GM18858 (cell line): ENCODE data around the gene NBAS.

ENCODE experiments used
- ATAC-seq: cut with Tn5 transposase; IDR thresholded peaks from one replicate; pipeline ENCODE4 v1.9.1; 2021; ENCODE audit not compliant: unreplicated experiment

Gene NBAS

DNA sequence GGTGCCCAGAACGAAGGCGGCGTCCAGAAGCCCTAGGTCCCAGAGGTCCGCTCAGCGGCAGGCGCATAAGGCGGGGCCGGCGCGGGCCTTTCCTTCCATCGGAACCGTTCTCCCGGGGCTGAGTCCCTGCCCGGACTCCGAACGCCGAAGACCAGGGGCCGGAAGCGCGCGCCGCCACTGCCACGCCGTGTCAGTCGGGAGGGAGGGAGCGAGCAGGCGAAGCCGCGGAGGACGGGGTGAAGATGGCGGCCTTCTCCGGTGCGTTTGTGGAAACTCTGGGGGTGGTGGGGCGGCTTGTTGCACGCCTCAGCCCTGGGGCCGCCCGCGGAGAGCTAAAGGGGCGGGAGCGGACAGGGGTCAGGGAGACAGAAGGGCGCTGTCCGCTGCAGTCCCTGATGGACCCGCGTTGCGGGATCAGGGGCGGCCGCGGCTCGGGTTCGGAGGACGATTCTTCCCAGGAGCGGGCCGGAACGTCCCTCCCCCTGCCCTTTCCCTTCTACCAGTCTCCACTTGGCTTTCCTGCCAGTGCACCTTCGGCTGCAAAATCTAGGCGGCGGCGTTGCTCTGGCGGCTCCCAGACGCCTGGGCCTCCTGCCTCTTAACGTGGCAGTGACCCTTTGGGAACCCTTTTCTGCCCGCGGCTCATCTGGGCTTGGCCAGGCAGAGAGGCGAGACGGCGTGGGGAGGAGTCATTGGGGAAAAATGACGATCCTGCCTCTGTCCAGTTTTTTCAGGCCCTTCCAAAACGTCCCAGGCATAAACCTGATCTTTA is 30.7 kb upstream of the NBAS start, which contains the start of gene DDX1:
Gene DDX1 (plus strand): TSS at position 177 of the 772 bp plus-strand sequence. CDS start 66 bp downstream, at position 243.
- ATAC-seq = peak; percentile 91

- ATAC-seq = no peak
These were observed 30.2 kb upstream of the NBAS start for GRCh38 chr2:15591373-15591691.

DNA sequence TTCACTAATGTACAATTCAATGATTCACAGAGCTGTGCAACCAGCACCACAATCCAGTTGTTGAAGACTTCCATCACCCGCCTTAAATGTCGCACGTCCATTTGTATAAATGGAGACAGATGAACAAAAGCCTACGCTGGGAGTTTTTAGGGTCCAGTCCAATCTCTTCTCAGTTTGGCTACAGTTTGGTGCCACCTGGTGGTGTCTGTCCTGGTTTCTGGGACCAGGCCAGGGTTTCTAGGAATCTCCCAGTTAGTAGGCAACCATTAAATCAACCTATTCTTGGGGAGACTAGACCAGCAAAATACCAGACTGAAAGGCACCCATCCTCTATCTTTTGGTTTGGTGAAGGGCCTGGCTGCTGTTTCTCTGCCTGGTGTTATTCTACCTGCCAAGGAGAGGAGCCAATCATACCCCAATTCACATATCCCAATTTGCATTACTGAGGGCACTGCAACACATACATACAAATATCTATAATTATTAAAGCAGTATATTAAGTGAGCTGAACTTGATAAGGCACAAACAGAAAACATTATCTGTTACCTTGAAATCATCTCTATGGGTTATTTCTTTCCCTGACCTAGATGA is 27.3 kb upstream of the NBAS start:
- ATAC-seq = no peak

DNA sequence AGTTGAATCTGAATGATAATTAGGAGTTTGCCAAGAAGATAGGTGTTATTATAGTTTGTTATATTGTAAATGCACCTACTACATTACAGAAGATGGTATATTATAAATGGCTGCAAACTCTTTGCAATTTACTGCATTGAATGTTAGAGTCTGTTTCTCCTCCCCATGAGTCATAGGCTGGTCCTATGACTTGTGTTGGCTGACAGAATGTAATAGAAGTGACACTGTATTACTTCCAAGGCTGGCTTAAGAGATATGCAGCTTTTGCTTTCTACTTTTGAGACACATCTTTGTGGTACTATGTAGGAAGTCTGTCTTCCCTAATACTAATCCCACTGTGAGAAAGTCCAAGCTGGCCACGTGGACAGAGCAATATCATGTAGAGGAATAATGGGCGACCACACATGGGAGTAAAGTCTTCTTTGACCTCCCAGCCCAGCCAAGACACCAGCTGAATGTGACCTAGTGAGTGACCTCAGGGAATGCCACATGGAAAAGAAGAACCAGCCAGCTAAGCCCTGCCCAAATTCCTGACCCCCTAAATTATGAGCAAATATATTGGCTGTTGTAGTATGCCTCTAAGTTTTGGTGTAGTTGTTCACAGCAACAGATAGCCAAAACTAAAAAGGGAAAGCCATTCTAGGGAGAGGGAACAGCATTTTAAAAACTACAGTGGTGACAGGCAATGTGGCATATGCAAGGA is 23.8 kb upstream of the NBAS start:
- ATAC-seq = no peak

DNA sequence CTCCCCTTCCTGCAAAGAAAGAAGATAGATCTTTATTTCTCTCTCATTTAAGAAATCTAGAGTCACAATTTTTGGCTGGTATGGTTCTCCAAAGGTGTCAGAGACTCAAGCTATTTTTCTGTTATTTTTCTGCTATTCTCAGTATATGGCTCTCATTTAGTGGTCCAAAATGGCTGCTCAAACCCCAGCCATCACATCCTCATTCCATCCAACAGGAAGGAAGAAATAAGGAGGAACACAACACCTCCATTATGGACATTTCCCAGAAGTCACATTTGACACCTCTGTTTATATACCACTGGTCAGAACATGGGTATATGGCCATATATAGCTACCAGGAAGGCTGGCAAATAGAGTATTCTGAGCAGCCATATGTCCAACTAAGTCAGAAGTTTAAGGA is 23.2 kb upstream of the NBAS start:
- ATAC-seq = no peak

DNA sequence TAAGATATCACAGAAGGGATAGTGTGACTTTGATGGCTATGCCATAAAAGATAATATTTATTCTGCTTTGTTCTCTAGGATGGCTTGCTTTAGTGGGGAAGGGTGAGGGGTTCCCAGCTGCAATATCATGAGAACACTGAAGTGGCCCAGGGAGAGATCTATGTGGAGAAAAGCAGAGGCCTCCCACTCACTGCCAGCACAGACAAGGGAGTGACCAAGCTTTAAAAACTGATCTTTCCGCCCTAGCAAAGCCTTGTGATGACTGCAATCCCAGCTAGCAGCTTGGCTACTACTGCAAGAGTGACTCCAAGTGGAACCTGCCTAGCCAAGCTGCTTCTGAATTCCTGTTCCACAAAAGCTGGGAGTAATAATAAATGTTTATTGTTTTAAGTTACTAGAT is 22.7 kb upstream of the NBAS start:
- no peak for ATAC-seq

DNA sequence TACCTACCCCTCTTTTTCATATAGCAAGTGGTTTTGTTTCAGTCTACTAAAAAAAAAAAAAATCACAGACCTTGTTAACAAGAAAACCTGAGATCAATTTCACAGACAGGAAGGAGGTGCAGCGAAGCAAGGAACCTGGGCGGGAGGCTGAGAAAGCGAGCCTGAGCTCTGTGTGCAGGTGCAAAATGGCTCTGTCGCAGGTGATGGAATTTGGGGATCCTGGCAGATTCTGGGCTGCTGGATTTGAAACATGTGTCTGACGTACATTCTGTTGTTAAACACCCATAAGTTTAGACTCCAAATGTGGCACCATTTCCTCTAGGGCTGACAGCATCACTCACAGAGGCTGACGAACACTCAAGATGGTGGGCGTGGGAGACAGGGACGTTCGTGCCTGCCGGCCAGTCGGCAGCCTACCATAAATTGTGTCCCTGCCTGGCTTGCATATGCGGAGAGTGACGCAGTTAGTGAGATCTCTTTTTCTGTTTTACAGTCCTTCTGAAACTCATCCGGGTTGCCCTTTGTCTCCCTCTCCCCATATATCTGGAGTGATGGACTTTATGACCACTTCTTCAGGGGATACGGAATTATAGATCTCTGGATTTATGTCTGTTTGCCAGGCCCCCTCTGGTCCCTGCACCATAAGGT is 21.7 kb upstream of the NBAS start:
- ATAC-seq = peak; percentile 44

DNA sequence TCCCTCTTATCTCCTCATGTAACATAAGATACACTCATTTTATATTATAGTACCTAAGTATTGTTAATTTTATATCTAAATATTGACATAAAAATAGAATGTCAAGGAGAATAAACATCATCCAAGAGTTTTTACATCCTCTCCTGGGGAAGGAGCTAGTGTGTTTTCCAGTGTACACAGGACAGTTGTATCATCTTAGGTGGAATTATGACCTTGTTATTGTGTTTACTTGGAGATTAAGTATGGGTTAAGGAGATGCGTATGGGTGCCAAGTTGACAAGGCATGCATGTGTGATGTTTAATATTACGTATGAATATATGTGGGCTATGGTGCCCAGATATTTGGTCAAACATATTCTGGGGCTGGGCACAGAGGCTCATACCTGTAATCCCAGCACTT is 19.3 kb upstream of the NBAS start:
- no peak for ATAC-seq

- no peak for ATAC-seq
These were observed 18.5 kb upstream of the NBAS start for GRCh38 chr2:15579641-15580040.

DNA sequence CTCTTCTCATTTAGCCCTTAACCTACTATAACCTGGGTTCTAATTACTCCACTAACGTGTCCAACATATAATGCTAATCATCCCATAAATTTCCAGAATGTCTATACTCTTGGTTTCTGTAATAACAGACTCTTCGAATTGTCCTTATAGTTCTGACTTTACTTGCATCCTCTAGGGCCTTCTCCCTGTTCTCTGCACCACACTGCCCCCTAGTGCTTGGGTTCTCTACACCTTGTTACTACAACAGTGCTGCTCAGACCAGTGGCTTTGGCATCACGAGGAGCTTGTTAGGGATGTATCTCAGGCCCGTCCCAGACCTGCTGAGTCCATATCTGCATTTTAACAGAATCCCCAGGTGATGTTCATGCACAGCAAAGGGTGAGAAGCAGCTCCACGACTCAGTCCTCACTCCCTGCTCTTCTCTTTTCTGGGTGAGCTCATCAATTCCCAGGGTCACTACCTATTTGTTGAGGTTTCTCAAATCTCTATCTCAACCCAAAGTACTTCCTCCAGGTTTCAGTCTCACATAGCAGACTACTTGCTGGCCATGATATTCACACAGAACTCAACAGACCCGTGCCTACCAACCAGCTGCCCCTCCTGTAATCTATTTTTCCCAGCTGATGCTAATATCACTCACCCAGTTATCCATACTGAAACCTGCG is 16.1 kb upstream of the NBAS start:
- ATAC-seq = peak; percentile 98

DNA sequence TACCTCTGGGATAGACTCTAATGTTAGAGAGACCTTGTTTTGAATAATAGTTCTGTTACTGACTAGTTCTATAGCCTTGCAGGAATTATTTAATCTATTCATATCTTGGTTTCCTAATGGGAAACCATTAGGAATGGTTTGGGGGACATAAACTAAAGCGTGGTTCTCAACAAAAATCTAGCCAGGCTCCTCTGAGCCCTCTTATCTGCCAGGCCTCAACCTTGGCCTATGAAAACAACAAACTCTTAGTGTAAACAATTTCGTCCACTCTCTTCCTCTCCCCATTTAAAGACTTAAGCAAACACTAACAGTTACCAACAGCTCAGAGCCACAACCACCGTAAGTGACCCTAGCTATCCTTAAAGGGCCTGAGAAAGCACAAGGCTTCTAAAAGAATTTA is 10.6 kb upstream of the NBAS start:
- ATAC-seq = no peak

GRCh38 chr2:15570104-15570503 is 9.0 kb upstream of the NBAS start:
- no peak for ATAC-seq

GRCh38 chr2:15568874-15569273 is 7.7 kb upstream of the NBAS start:
- ATAC-seq = no peak

DNA sequence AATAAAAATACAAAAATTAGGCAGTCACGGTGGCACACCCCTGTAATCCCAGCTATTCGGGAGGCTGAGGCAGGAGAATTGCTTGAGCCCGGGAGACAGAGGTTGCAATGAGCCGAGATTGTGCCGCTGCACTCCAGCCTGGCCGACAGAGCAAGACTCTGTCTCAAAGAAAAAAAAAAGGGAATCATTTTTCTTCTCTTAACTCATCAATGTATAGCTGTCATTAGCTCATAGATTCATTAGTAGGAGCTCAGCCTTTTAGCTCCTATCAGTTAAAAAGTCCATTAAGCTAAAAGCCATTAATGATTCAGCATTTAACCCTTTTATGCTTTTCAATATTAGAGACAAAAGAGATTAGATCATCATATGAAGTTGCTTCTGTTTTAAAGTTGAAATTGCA is 5.8 kb upstream of the NBAS start:
- no peak for ATAC-seq

DNA sequence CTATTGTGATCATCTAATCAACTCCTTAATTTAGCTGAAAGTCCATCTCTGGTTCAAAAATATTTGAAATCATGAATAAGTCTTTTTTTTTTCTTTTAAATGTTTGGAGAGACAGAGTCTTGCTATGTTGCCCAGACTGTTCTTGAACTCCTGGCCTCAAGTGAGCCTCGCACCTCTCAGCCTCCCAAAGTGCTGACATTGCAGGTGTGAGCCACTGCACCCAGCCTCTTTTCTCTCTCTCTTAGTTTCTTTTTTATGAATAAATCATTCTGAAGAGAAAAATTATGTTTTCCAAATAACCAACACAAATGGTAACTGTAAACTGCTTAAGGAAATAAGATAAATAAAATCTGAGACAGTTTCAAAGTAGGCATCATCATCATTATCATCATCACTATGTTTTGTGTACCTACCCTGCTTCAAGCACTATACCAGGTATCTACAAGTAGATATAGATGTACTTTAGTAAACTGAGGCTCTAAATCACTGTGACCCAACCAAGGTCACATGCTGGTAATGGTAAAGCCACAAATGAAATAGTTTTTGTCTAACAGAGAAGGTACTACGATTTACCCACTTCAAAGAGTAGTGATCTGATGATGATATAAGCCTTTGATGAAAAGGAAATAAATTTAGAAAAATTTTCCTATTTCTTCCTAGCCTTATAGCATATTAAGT is 5.0 kb upstream of the NBAS start:
- no peak for ATAC-seq

GRCh38 chr2:15565392-15565791 is 4.3 kb upstream of the NBAS start:
- ATAC-seq = no peak

- no peak for ATAC-seq
These were observed 2.3 kb upstream of the NBAS start for GRCh38 chr2:15563227-15564100.

DNA sequence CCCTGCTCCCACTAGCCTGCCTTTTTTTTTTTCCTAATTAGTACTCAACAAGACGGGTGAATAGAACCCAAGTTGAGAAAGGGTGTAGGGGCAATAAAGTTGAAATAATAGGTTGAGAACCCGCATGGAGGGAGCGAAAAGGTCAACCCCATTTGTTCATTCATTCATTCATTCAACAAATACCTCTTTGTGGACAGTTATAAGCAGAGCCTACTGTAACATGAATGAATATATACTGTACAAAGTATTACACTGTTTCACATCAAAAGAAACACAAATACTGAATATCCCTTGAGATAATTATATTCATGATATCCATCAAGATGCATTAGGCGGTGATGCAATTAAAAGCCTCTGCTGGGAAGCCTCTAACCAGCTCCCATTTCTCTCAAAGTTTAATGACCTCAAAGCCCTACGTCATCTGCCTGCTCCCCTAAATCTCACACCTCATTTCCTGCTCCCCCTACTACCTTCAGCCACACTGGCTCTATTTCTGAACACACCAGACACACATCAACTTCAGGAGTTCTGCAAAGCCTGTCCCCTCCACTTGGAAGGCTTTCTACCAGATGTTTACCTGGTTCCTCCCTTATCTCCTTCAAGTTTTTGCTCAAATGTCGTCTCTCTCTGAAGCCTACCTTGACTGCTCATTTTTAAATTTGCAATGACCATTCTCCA is 1.4 kb upstream of the NBAS start:
- ATAC-seq = no peak
